Liver (tissue), 9 donors: ENCODE measurements around the gene KLHDC8A. TPM values are rescaled to one million over a fixed set of nuclear protein-coding genes. Genes with fewer than 3 reads are reported as not detected.
"Not testable (repeated sequence)": the region's sequence is repeated elsewhere in the genome, so short reads cannot be mapped to it uniquely, and the experiment has no call there.

ENCODE experiments used
- DNase-seq: peaks from one replicate; pipeline ENCODE4 v3.0.0-alpha.2; 2017; ENCODE audit warnings: low spot score
- H3K27ac ChIP-seq, 2 donors: one replicate each; pipeline ENCODE4 v1.7.0; 2013; ENCODE audit warnings: inconsistent platforms in 2 of 2, low read length in 2 of 2, control low read depth in 1 of 2, low read depth in 1 of 2, mild to moderate bottlenecking in 1 of 2
- H3K27me3 ChIP-seq, 4 donors: one replicate each; pipeline versions ENCODE4 v1.6.1 to v1.7.0; 2013; ENCODE audit warnings: low read length in 3 of 4, inconsistent platforms in 1 of 4, mild to moderate bottlenecking in 1 of 4, moderate library complexity in 1 of 4; ENCODE audit not compliant: control insufficient read depth in 4 of 4, insufficient read depth in 4 of 4
- H3K36me3 ChIP-seq, 4 donors: one replicate each; pipeline versions ENCODE4 v1.6.1 to v1.7.0; 2013; ENCODE audit warnings: low read length in 3 of 4, mild to moderate bottlenecking in 3 of 4, low read depth in 1 of 4, moderate library complexity in 1 of 4; ENCODE audit not compliant: control insufficient read depth in 4 of 4, insufficient read depth in 3 of 4
- H3K4me1 ChIP-seq, 4 donors: one replicate each; pipeline versions ENCODE4 v1.6.1 to v1.7.0; 2013; ENCODE audit warnings: low read length in 3 of 4, mild to moderate bottlenecking in 3 of 4, moderate library complexity in 1 of 4; ENCODE audit not compliant: control insufficient read depth in 4 of 4, insufficient read depth in 4 of 4
- H3K4me3 ChIP-seq, 3 donors: one replicate each; pipeline versions ENCODE4 v1.6.1 to v1.7.0; 2013; ENCODE audit warnings: low read length in 3 of 3, control low read depth in 1 of 3, low read depth in 1 of 3, mild to moderate bottlenecking in 1 of 3
- H3K9ac ChIP-seq, 2 donors: one replicate each; pipeline ENCODE4 v1.7.0; 2013; ENCODE audit warnings: low read length in 2 of 2, mild to moderate bottlenecking in 2 of 2, moderate library complexity in 2 of 2, control low read depth in 1 of 2, low read depth in 1 of 2
- H3K9me3 ChIP-seq, 4 donors: one replicate each; pipeline versions ENCODE4 v1.6.1 to v1.7.0; 2013; ENCODE audit warnings: low read length in 3 of 4; ENCODE audit not compliant: control insufficient read depth in 4 of 4
- EGR1 ChIP-seq, 2 donors: IDR thresholded peaks; 2 replicates each; pipeline ENCODE4 v1.6.1; 2016 to 2018; ENCODE audit warnings: antibody characterized with exemption in 2 of 2, low read depth in 2 of 2
- FOXA1 ChIP-seq: IDR thresholded peaks from 2 replicates; pipeline ENCODE4 v1.6.1; 2016; ENCODE audit warnings: antibody characterized with exemption
- FOXA2 ChIP-seq: IDR thresholded peaks from 2 replicates; pipeline ENCODE4 v1.6.1; 2016; ENCODE audit warnings: antibody characterized with exemption
- HNF4A ChIP-seq, 2 donors: conservative IDR thresholded peaks; 2 replicates each; pipeline ENCODE4 v1.6.1; 2016; ENCODE audit warnings: antibody characterized with exemption in 2 of 2, mild to moderate bottlenecking in 2 of 2
- HNF4G ChIP-seq: IDR thresholded peaks from 2 replicates; pipeline ENCODE4 v1.6.1; 2016; ENCODE audit warnings: antibody characterized with exemption
- SP1 ChIP-seq: IDR thresholded peaks from 2 replicates; pipeline ENCODE4 v1.6.1; 2018; ENCODE audit warnings: antibody characterized with exemption, mild to moderate bottlenecking
- TAF1 ChIP-seq: conservative IDR thresholded peaks from 2 replicates; pipeline ENCODE4 v1.6.1; 2016; ENCODE audit warnings: antibody characterized with exemption, mild to moderate bottlenecking
- WGBS: extraction: QIAGEN DNeasy Blood & Tissue Kit; methylation state at CpG from one replicate; pipeline ENCODE4 v1.1.7; 2013; 5-methylcytosine and 5-hydroxymethylcytosine counted together
- polyA plus RNA-seq, 2 donors: library from polyadenylated mRNA; stranded (reverse) in 1 of 2; unstranded in 1 of 2; fragments of 200-250 nt in 1 of 2; fragments of >200 nt in 1 of 2; fragmentation: Nextera tagmentation in 1 of 2; extraction: Ambion mirVana in 1 of 2; gene quantifications; one replicate each; pipeline versions ENCODE4 v1.2.1 to v1.2.3, GENCODE V29; 2013 to 2015
- total RNA-seq, 2 donors: library from RNA; depleted of rRNA; stranded (reverse); fragments of >200 nt; gene quantifications; one replicate each; pipeline ENCODE4 v1.2.3, GENCODE V29; 2014
- TF ChIP-seq, protein P1 (sequence below): IDR thresholded peaks from 2 replicates; pipeline ENCODE4 v1.6.1; 2016; ENCODE audit warnings: antibody characterized with exemption
- TF ChIP-seq, protein P2 (sequence below): IDR thresholded peaks from 2 replicates; pipeline ENCODE4 v1.6.1; 2016; ENCODE audit warnings: antibody characterized with exemption
- TF ChIP-seq, protein P3 (sequence below): IDR thresholded peaks from 2 replicates; pipeline ENCODE4 v1.6.1; 2016; ENCODE audit warnings: antibody characterized with exemption, mild to moderate bottlenecking
- donor health status: healthy.
- donor health status: healthy.
- donor health status: healthy.
- donor health status: healthy.
- donor health status: healthy.

The KLHDC8A gene
- total and polyA plus RNA-seq, 4 donors = 0.02 to 0.05 TPM; not detected in 2

DNA sequence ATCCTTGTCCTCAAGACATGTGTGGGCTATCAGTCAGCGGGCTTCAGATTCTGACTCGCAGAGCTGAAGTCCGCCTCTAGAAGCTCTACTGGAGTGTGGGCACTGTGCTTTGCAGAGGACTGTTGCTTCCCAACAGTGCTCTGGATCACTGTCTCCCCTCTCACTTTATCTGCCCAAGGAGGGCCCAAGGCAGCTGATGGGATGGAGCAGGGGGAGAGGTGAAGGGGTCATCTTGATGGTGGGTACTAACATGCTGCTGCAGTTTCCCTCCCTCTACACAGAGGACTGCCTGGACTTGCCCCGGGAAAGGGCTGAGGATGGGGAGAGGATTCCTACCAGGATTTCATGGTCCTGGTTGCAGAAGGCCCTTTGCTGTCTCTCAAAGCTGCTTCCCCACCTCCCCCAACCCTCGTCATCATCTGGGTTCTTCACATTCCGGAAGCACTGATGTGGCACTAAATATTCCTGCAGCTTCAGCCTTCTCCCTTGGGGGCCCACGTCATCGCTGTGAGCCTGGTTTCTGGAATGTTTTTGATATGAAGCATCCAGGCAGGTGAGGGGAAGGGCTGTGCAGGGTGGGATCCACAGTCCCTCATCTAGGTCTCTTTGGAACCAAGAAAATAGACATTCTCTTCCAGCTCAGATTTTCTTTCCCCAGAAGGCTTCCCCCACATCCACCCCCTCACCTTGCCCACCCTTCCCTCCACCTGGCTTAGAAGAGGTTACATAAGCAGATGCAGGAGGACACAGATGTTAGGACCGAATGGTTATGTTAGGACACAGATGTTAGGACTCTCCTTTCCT is 58.3 kb downstream of the KLHDC8A start:
- no peak overlapping the region for H3K27ac ChIP-seq

DNA sequence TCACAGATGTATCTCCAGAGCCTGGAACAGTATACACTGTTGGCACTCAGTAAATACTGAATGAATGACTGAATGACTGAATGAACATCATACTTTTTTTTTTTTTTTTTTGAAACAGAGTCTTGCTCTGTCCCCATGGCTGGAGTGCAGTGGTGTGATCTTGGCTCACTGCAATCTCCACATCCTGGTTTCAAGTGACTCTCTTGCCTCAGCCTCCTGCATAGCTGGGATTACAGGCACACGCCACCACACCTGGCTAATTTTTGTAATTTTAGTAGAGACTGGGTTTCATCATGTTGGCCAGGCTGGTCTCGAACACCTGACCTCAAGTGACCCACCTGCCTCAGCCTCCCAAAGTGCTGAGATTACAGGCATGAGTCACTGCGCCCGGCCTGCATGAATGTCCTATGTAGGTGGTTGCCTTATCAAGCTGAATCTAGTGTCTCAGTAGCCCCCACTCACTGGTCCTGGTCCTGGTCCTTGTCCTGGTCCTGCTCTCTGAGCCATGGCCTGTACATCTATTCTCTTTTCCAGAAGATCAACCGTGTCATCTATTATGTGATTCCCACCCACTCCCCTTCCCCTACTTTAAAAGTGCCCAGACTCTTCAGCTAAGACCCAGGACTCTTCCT is 59.1 kb downstream of the KLHDC8A start:
- not testable (repeated sequence) for H3K36me3 ChIP-seq, DNase-seq, H3K9ac ChIP-seq, H3K4me3 ChIP-seq, H3K27me3 ChIP-seq, H3K27ac ChIP-seq, H3K9me3 ChIP-seq
- peaks cover 12 to 17% (median 14%) of the 10 kb centered on the region in 4 donors for H3K4me1 ChIP-seq
- whole genome bisulfite sequencing = 99% methylated on average over 5 of the region's 5 CpGs

More for the DNA sequence above, 58.3 kb downstream of the KLHDC8A start:
- Histone ChIP-seq H3K36me3 (peaks cover 6 to 11% (median 9%) of the 10 kb centered on the region in 4 donors), H3K4me1 (peaks cover 12 to 17% (median 14%) of the 10 kb centered on the region in 4 donors), H3K9ac (no peak overlapping the region), H3K9me3 (no peaks in the 10 kb centered on the region), H3K4me3 (no peak overlapping the region), H3K27me3 (no peaks in the 10 kb centered on the region)
- WGBS = 88% methylated on average over 9 of the region's 9 CpGs
- no peak for DNase-seq
- TF ChIP-seq, protein P1, sequence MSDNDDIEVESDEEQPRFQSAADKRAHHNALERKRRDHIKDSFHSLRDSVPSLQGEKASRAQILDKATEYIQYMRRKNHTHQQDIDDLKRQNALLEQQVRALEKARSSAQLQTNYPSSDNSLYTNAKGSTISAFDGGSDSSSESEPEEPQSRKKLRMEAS = no peak
- no peak for TF ChIP-seq HNF4G
- TF ChIP-seq, protein P2, sequence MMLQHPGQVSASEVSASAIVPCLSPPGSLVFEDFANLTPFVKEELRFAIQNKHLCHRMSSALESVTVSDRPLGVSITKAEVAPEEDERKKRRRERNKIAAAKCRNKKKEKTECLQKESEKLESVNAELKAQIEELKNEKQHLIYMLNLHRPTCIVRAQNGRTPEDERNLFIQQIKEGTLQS = no peak
- no peak for TF ChIP-seq HNF4A (conservative IDR thresholded peaks at IDR 0.05)
- TF ChIP-seq SP1 = no peak
- no peak for TF ChIP-seq EGR1 (IDR thresholded peaks at IDR 0.05; ENCODE audit: low read depth in 2 of 2)
- TF ChIP-seq TAF1 = no peak
- no peak for TF ChIP-seq FOXA1
- no peak for TF ChIP-seq FOXA2
- TF ChIP-seq, protein P3, sequence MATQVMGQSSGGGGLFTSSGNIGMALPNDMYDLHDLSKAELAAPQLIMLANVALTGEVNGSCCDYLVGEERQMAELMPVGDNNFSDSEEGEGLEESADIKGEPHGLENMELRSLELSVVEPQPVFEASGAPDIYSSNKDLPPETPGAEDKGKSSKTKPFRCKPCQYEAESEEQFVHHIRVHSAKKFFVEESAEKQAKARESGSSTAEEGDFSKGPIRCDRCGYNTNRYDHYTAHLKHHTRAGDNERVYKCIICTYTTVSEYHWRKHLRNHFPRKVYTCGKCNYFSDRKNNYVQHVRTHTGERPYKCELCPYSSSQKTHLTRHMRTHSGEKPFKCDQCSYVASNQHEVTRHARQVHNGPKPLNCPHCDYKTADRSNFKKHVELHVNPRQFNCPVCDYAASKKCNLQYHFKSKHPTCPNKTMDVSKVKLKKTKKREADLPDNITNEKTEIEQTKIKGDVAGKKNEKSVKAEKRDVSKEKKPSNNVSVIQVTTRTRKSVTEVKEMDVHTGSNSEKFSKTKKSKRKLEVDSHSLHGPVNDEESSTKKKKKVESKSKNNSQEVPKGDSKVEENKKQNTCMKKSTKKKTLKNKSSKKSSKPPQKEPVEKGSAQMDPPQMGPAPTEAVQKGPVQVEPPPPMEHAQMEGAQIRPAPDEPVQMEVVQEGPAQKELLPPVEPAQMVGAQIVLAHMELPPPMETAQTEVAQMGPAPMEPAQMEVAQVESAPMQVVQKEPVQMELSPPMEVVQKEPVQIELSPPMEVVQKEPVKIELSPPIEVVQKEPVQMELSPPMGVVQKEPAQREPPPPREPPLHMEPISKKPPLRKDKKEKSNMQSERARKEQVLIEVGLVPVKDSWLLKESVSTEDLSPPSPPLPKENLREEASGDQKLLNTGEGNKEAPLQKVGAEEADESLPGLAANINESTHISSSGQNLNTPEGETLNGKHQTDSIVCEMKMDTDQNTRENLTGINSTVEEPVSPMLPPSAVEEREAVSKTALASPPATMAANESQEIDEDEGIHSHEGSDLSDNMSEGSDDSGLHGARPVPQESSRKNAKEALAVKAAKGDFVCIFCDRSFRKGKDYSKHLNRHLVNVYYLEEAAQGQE = no peak

DNA sequence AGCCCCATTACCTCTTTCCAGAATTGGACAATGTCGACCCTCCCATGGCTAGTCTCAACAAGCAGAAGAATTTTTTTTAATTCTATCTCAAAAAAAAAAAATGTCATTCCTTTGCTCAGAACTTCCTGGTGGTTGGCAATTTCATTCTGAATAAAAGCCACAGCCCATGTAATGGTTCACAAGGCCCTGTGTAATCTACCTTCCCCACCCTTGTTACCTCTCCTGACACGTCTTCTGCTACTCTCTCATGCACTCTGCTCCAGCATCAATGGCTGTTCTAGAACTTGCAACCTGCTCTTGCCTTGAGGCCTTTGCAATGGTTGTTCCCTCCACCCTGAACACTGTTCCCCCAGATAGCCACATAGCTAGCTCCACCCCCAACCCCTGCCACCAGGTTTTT is 60.6 kb downstream of the KLHDC8A start:
- Histone ChIP-seq H3K36me3 (no peaks in the 10 kb centered on the region), H3K4me3 (no peak overlapping the region), H3K27me3 (no peaks in the 10 kb centered on the region), H3K9ac (no peak overlapping the region), H3K27ac (no peak overlapping the region), H3K9me3 (no peaks in the 10 kb centered on the region), H3K4me1 (peaks cover 12 to 17% (median 14%) of the 10 kb centered on the region in 4 donors)
- TF ChIP-seq, protein P3 = no peak
- TF ChIP-seq, protein P2 = no peak
- TF ChIP-seq, protein P1 = no peak
- DNase-seq = no peak
- WGBS = 84% methylated on average over 2 of the region's 2 CpGs
